WTC11 (cell line): Measurements from ENCODE around the gene ZMYND12. TPM values are rescaled to one million over a fixed set of nuclear protein-coding genes. Genes with fewer than 3 reads are reported as not detected.

Experiments used
- ATAC-seq: fragments of 200-7000 bp; cut with Tn5 transposase; 2 replicates; pipeline ENCODE4 v1.10.0; 2021; ENCODE audit warnings: mild to moderate bottlenecking, moderate library complexity
- CTCF ChIA-PET: fragments of 300-600 bp; sonication (Branson Sonifier 250); formaldehyde crosslinking; loops from one replicate; lab custom pipeline; 2021; ENCODE audit warnings: antibody characterized with exemption; lab: Charles Lee
- POLR2A ChIA-PET: fragments of 350-600 bp; sonication (Branson Sonifier 250); formaldehyde crosslinking; loops from one replicate; lab custom pipeline; 2021; ENCODE audit warnings: antibody characterized with exemption; lab: Charles Lee
- DNase-seq: peaks from one replicate; pipeline ENCODE4 v3.0.0; 2021; ENCODE audit warnings: low spot score
- H3K27ac Mint-ChIP-seq: 2 replicates; pipeline ENCODE4 v1.8.0; 2021; ENCODE audit warnings: mixed read lengths
- H3K27me3 Mint-ChIP-seq: 2 replicates; pipeline ENCODE4 v1.8.0; 2021; ENCODE audit warnings: low read depth, mild to moderate bottlenecking, moderate library complexity, mixed read lengths
- H3K36me3 Mint-ChIP-seq: 2 replicates; pipeline ENCODE4 v1.8.0; 2021; ENCODE audit warnings: mixed read lengths
- H3K4me1 Mint-ChIP-seq: 2 replicates; pipeline ENCODE4 v1.8.0; 2022; ENCODE audit warnings: mixed read lengths
- H3K4me3 Mint-ChIP-seq: 2 replicates; pipeline ENCODE4 v1.8.0; 2021; ENCODE audit warnings: mild to moderate bottlenecking, moderate library complexity, mixed read lengths
- H3K9me3 Mint-ChIP-seq: 2 replicates; pipeline ENCODE4 v1.8.0; 2021; ENCODE audit warnings: mixed read lengths
- CREB1 ChIP-seq: sonication (generic); formaldehyde crosslinking; IDR thresholded peaks from 2 replicates; pipeline ENCODE4 v1.8.0; 2023; ENCODE audit warnings: mild to moderate bottlenecking, missing genetic modification reagents
- CREM ChIP-seq: sonication (generic); formaldehyde crosslinking; IDR thresholded peaks from 2 replicates; pipeline ENCODE4 v1.8.1; 2022; ENCODE audit warnings: mild to moderate bottlenecking, missing genetic modification reagents, moderate library complexity
- E2F1 ChIP-seq: sonication (generic); formaldehyde crosslinking; IDR thresholded peaks from 2 replicates; pipeline ENCODE4 v1.8.0; 2022; ENCODE audit warnings: mild to moderate bottlenecking, missing genetic modification reagents
- E2F4 ChIP-seq: sonication (generic); formaldehyde crosslinking; IDR thresholded peaks from 2 replicates; pipeline ENCODE4 v1.8.1; 2022; ENCODE audit warnings: low read depth, mild to moderate bottlenecking, moderate library complexity, missing genetic modification reagents, borderline replicate concordance
- ELF4 ChIP-seq: sonication (generic); formaldehyde crosslinking; IDR thresholded peaks from 2 replicates; pipeline ENCODE4 v1.8.1; 2022; ENCODE audit warnings: low read depth, mild to moderate bottlenecking, moderate library complexity, missing genetic modification reagents
- EMX1 ChIP-seq: fragments of 250-450 bp; sonication (Bioruptor Pico); IDR thresholded peaks from 2 replicates; pipeline ENCODE4 v1.8.0; 2021; ENCODE audit warnings: mild to moderate bottlenecking
- GABPB1 ChIP-seq: sonication (generic); formaldehyde crosslinking; IDR thresholded peaks from 2 replicates; pipeline ENCODE4 v1.8.1; 2023; ENCODE audit warnings: mild to moderate bottlenecking, missing genetic modification reagents
- HMGA2 ChIP-seq: fragments of 250-450 bp; sonication (Bioruptor Pico); IDR thresholded peaks from 2 replicates; pipeline ENCODE4 v1.4.0; 2021; ENCODE audit warnings: mild to moderate bottlenecking, moderate library complexity
- MXD4 ChIP-seq: fragments of 250-450 bp; sonication (Bioruptor Pico); IDR thresholded peaks from 2 replicates; pipeline ENCODE4 v1.8.0; 2021; ENCODE audit warnings: mild to moderate bottlenecking, moderate library complexity, borderline replicate concordance
- MYBL2 ChIP-seq: sonication (generic); formaldehyde crosslinking; IDR thresholded peaks from 2 replicates; pipeline ENCODE4 v1.8.1; 2023; ENCODE audit warnings: mild to moderate bottlenecking, moderate library complexity, missing genetic modification reagents
- NFATC4 ChIP-seq: fragments of 250-450 bp; sonication (Bioruptor Pico); IDR thresholded peaks from 2 replicates; pipeline ENCODE4 v1.9.0; 2021; ENCODE audit warnings: mild to moderate bottlenecking
- NR1H2 ChIP-seq: sonication (generic); formaldehyde crosslinking; IDR thresholded peaks from 2 replicates; pipeline ENCODE4 v1.9.0; 2021; ENCODE audit warnings: mild to moderate bottlenecking, moderate library complexity, missing genetic modification reagents
- OVOL2 ChIP-seq: fragments of 250-450 bp; sonication (Bioruptor Pico); IDR thresholded peaks from 2 replicates; pipeline ENCODE4 v1.9.0; 2021; ENCODE audit warnings: mild to moderate bottlenecking, borderline replicate concordance
- SMAD3 ChIP-seq: sonication (generic); formaldehyde crosslinking; IDR thresholded peaks from 2 replicates; pipeline ENCODE4 v1.8.0; 2022; ENCODE audit warnings: missing genetic modification reagents, mild to moderate bottlenecking, borderline replicate concordance
- SOX15 ChIP-seq: fragments of 250-450 bp; sonication (Bioruptor Pico); IDR thresholded peaks from 2 replicates; pipeline ENCODE4 v1.9.0; 2021; ENCODE audit warnings: mild to moderate bottlenecking
- TEAD1 ChIP-seq: sonication (generic); formaldehyde crosslinking; IDR thresholded peaks from 2 replicates; pipeline ENCODE4 v1.8.0; 2022; ENCODE audit warnings: mild to moderate bottlenecking, missing genetic modification reagents
- ZMAT4 ChIP-seq: fragments of 250-450 bp; sonication (Bioruptor Pico); IDR thresholded peaks from 2 replicates; pipeline ENCODE4 v1.9.0; 2021; ENCODE audit warnings: mild to moderate bottlenecking
- ZNF219 ChIP-seq: sonication (generic); formaldehyde crosslinking; IDR thresholded peaks from 2 replicates; pipeline ENCODE4 v1.8.0; 2023; ENCODE audit warnings: missing genetic modification reagents, mild to moderate bottlenecking, borderline replicate concordance
- ZNF263 ChIP-seq: sonication (generic); formaldehyde crosslinking; IDR thresholded peaks from 2 replicates; pipeline ENCODE4 v1.8.1; 2022; ENCODE audit warnings: low read depth, mild to moderate bottlenecking, moderate library complexity, missing genetic modification reagents
- ZNF317 ChIP-seq: sonication (generic); formaldehyde crosslinking; IDR thresholded peaks from 2 replicates; pipeline ENCODE4 v1.8.1; 2023; ENCODE audit warnings: low read depth, mild to moderate bottlenecking, moderate library complexity, missing genetic modification reagents, borderline replicate concordance
- ZNF416 ChIP-seq: fragments of 250-450 bp; sonication (Bioruptor Pico); IDR thresholded peaks from 2 replicates; pipeline ENCODE4 v1.9.0; 2021; ENCODE audit warnings: mild to moderate bottlenecking, inconsistent platforms
- ZNF423 ChIP-seq: fragments of 250-450 bp; sonication (Bioruptor Pico); IDR thresholded peaks from 2 replicates; pipeline ENCODE4 v2.1.2; 2022; ENCODE audit warnings: mild to moderate bottlenecking, moderate library complexity
- ZNF671 ChIP-seq: fragments of 250-450 bp; sonication (Bioruptor Pico); IDR thresholded peaks from 2 replicates; pipeline ENCODE4 v1.8.0; 2021; ENCODE audit warnings: mild to moderate bottlenecking
- total RNA-seq: library from RNA; stranded (reverse); gene quantifications from 3 replicates; pipeline ENCODE4 v1.2.3, GENCODE V29; 2021
- TF ChIP-seq, protein P1 (sequence below): sonication (generic); formaldehyde crosslinking; IDR thresholded peaks from 2 replicates; pipeline ENCODE4 v1.8.1; 2023; ENCODE audit warnings: mild to moderate bottlenecking, missing genetic modification reagents
- TF ChIP-seq, protein P2 (sequence below): sonication (generic); formaldehyde crosslinking; IDR thresholded peaks from 2 replicates; pipeline ENCODE4 v1.8.1; 2022; ENCODE audit warnings: mild to moderate bottlenecking, moderate library complexity, missing genetic modification reagents
- TF ChIP-seq, protein P3 (sequence below): sonication (generic); formaldehyde crosslinking; IDR thresholded peaks from 2 replicates; pipeline ENCODE4 v1.8.1; 2022; ENCODE audit warnings: missing genetic modification reagents, borderline replicate concordance
- TF ChIP-seq, protein P4 (sequence below): fragments of 250-450 bp; sonication (Bioruptor Pico); IDR thresholded peaks from 2 replicates; pipeline ENCODE4 v1.9.0; 2021; ENCODE audit warnings: moderate library complexity, mild to moderate bottlenecking, inconsistent platforms, borderline replicate concordance
- TF ChIP-seq, protein P5 (sequence below): fragments of 250-450 bp; sonication (Bioruptor Pico); IDR thresholded peaks from 2 replicates; pipeline ENCODE4 v1.8.0; 2021; ENCODE audit warnings: mild to moderate bottlenecking

ZMYND12 gene
- total RNA-seq, 1 experiment from 2014 or later: 0.63 TPM

DNA sequence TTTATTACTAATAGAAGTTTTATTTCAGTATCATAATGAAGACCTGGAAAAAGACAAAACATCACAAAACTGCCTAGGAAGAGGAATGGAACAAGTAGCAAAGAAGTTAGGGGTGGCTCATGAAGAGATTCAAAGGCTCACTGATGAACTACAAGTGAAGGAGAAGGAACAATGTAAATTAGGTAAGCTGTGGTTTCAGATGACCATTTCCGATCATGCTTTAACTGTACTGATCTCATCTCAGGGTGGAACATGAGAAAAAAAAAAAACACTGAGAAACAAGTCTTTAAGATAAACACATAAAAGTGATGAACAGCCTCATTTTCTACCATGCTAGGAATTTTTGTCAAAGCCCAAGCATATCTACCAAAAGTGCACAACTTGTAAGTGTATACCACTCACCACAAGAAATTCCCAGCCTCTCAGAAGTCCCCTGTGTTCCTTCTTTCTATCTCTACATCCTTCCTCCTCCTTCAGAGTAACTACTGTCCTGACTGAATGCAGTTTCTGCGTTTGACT is 26.9 kb upstream of the ZMYND12 start:
- Mint-ChIP-seq H3K27me3 (peaks cover 4% of the 10 kb centered on the region; the same call in 1 of the 2 replicates), H3K4me3 (no peak overlapping the region), H3K9me3 (no peaks in the 10 kb centered on the region), H3K4me1 (0 out of 2 replicates have a peak, but pooled peaks cover 2% of the 10 kb centered on the region), H3K36me3 (no peaks in the 10 kb centered on the region), H3K27ac (no peak overlapping the region)
- ChIA-PET CTCF (no interaction called here), POLR2A (no interaction called here)
- ATAC-seq (no peak), DNase-seq (no peak)
- TF ChIP-seq NR1H2 (no peak), ZNF317 (CRISPR knock-in tag) (no peak), ELF4 (CRISPR knock-in tag) (no peak), ZNF423 (CRISPR knock-in tag) (no peak), SMAD3 (CRISPR knock-in tag) (no peak), EMX1 (CRISPR knock-in tag) (no peak), ZNF219 (CRISPR knock-in tag) (no peak), E2F1 (no peak), ZNF416 (CRISPR knock-in tag) (no peak), ZMAT4 (CRISPR knock-in tag) (no peak), MXD4 (CRISPR knock-in tag) (no peak), GABPB1 (CRISPR knock-in tag) (no peak), E2F4 (CRISPR knock-in tag) (no peak)
- TF ChIP-seq, protein P1, sequence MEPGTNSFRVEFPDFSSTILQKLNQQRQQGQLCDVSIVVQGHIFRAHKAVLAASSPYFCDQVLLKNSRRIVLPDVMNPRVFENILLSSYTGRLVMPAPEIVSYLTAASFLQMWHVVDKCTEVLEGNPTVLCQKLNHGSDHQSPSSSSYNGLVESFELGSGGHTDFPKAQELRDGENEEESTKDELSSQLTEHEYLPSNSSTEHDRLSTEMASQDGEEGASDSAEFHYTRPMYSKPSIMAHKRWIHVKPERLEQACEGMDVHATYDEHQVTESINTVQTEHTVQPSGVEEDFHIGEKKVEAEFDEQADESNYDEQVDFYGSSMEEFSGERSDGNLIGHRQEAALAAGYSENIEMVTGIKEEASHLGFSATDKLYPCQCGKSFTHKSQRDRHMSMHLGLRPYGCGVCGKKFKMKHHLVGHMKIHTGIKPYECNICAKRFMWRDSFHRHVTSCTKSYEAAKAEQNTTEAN (CRISPR knock-in tag): no peak
- TF ChIP-seq, protein P2, sequence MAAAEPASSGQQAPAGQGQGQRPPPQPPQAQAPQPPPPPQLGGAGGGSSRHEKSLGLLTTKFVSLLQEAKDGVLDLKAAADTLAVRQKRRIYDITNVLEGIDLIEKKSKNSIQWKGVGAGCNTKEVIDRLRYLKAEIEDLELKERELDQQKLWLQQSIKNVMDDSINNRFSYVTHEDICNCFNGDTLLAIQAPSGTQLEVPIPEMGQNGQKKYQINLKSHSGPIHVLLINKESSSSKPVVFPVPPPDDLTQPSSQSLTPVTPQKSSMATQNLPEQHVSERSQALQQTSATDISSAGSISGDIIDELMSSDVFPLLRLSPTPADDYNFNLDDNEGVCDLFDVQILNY (CRISPR knock-in tag): no peak
- TF ChIP-seq, protein P3, sequence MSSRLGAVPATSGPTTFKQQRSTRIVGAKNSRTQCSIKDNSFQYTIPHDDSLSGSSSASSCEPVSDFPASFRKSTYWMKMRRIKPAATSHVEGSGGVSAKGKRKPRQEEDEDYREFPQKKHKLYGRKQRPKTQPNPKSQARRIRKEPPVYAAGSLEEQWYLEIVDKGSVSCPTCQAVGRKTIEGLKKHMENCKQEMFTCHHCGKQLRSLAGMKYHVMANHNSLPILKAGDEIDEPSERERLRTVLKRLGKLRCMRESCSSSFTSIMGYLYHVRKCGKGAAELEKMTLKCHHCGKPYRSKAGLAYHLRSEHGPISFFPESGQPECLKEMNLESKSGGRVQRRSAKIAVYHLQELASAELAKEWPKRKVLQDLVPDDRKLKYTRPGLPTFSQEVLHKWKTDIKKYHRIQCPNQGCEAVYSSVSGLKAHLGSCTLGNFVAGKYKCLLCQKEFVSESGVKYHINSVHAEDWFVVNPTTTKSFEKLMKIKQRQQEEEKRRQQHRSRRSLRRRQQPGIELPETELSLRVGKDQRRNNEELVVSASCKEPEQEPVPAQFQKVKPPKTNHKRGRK (CRISPR knock-in tag): no peak
- TF ChIP-seq, protein P4, sequence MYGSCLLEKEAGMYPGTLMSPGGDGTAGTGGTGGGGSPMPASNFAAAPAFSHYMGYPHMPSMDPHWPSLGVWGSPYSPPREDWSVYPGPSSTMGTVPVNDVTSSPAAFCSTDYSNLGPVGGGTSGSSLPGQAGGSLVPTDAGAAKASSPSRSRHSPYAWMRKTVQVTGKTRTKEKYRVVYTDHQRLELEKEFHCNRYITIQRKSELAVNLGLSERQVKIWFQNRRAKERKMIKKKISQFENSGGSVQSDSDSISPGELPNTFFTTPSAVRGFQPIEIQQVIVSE (CRISPR knock-in tag): no peak

- Mint-ChIP-seq H3K36me3 (no peaks in the 10 kb centered on the region), H3K27me3 (no peaks in the 10 kb centered on the region), H3K4me3 (no peak overlapping the region), H3K27ac (no peak overlapping the region), H3K4me1 (0 out of 2 replicates have a peak, but pooled peaks cover 2% of the 10 kb centered on the region), H3K9me3 (no peaks in the 10 kb centered on the region)
- no peak for DNase-seq
- ChIA-PET CTCF (interaction anchor here (0.7 kb wide), 1 partner anchor 307 kb away, joined by 3 read pairs; no protein-coding TSS in a partner anchor), POLR2A (no interaction called here)
- no peak for ATAC-seq
- TF ChIP-seq MYBL2 (CRISPR knock-in tag) (no peak), HMGA2 (CRISPR knock-in tag) (no peak), ZNF671 (no peak), TEAD1 (no peak), MXD4 (CRISPR knock-in tag) (no peak), CREM (CRISPR knock-in tag) (no peak), OVOL2 (CRISPR knock-in tag) (no peak), NFATC4 (CRISPR knock-in tag) (no peak), ZNF263 (CRISPR knock-in tag) (no peak), CREB1 (CRISPR knock-in tag) (no peak), SOX15 (no peak)
- TF ChIP-seq, protein P5, sequence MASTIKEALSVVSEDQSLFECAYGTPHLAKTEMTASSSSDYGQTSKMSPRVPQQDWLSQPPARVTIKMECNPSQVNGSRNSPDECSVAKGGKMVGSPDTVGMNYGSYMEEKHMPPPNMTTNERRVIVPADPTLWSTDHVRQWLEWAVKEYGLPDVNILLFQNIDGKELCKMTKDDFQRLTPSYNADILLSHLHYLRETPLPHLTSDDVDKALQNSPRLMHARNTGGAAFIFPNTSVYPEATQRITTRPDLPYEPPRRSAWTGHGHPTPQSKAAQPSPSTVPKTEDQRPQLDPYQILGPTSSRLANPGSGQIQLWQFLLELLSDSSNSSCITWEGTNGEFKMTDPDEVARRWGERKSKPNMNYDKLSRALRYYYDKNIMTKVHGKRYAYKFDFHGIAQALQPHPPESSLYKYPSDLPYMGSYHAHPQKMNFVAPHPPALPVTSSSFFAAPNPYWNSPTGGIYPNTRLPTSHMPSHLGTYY (CRISPR knock-in tag): no peak
These were observed 25.1 kb upstream of the ZMYND12 start for GRCh38 chr1:42480921-42481320.
